ENCODE results near the gene STX11. TPM values are rescaled to one million over a fixed set of nuclear protein-coding genes. Genes with fewer than 3 reads are reported as not detected.

Gene STX11
- total and polyA plus RNA-seq, 2 of the 13 experiments (the other 11 are each of a cell fraction or from before 2014, with no cell fraction given) = 0.03 TPM; not detected in 1

- TF ChIP-seq PREB (CRISPR knock-in tag; IDR thresholded peaks at IDR 0.05) (no peak), U2AF2 (IDR thresholded peaks at IDR 0.05; ENCODE audit: low read depth, low read length) (no peak), ZNF552 (CRISPR knock-in tag; IDR thresholded peaks at IDR 0.05; ENCODE audit: borderline replicate concordance) (no peak), XRCC5 (optimal IDR thresholded peaks at IDR 0.05; ENCODE audit: low read length) (peak; percentile 98), PLRG1 (conservative IDR thresholded peaks at IDR 0.05) (no peak), ZNF17 (CRISPR knock-in tag; IDR thresholded peaks at IDR 0.05) (no peak), ZNF780A (CRISPR knock-in tag; IDR thresholded peaks at IDR 0.05) (no peak), LCORL (IDR thresholded peaks at IDR 0.05) (no peak), LCORL (CRISPR knock-in tag; IDR thresholded peaks at IDR 0.05) (peak; percentile 94), ZZZ3 (CRISPR knock-in tag; IDR thresholded peaks at IDR 0.05; ENCODE audit: borderline replicate concordance) (no peak), ZNF703 (CRISPR knock-in tag; IDR thresholded peaks at IDR 0.05; ENCODE audit: borderline replicate concordance) (no peak), SKIL (CRISPR knock-in tag; IDR thresholded peaks at IDR 0.05; ENCODE audit: borderline replicate concordance) (peak; percentile 28; the same call in 1 of the 2 replicates), RORA (CRISPR knock-in tag; IDR thresholded peaks at IDR 0.05) (no peak), ZNF318 (CRISPR knock-in tag; IDR thresholded peaks at IDR 0.05) (peak; percentile 71), BRF2 (CRISPR knock-in tag; IDR thresholded peaks at IDR 0.05) (peak; percentile 94), TP53 (CRISPR knock-in tag; conservative IDR thresholded peaks at IDR 0.05) (peak; percentile 86; the same call in 1 of the 2 replicates), CBX5 (CRISPR knock-in tag; IDR thresholded peaks at IDR 0.05; ENCODE audit: borderline replicate concordance) (peak; percentile 97; the same call in 1 of the 2 replicates)
Measured at GRCh38 chr6:144215932-144216667, 65.8 kb downstream of the STX11 start (continued).

Data from HepG2 (cell line).